GM21786 (cell line): ENCODE data around the gene CIART.
A peak's percentile ranks its signal among the peaks of the same experiment; 100 is the strongest.
"Not testable (repeated sequence)": the region's sequence is repeated elsewhere in the genome, so short reads cannot be mapped to it uniquely, and the experiment has no call there.

ENCODE experiments used
- ATAC-seq: cut with Tn5 transposase; IDR thresholded peaks from one replicate; pipeline ENCODE4 v1.9.1; 2021; ENCODE audit not compliant: unreplicated experiment

Gene CIART, protein sequence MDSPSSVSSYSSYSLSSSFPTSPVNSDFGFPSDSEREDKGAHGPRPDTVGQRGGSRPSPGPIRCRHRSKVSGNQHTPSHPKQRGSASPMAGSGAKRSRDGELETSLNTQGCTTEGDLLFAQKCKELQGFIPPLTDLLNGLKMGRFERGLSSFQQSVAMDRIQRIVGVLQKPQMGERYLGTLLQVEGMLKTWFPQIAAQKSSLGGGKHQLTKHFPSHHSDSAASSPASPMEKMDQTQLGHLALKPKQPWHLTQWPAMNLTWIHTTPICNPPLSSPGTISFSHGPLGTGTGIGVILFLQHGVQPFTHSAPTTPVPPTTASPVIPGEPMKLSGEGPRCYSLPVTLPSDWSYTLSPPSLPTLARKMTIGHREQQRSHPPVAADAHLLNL

GRCh38 chr1:150281758-150282557 lies at the start of gene CIART:
Gene CIART, plus strand, starts transcription at chr1:150282554. Its CDS starts 714 bp downstream, at chr1:150283268.
- ATAC-seq = peak; percentile 56

- ATAC-seq = not testable (repeated sequence)
These were observed 49.4 kb upstream of the CIART start for GRCh38 chr1:150232921-150233320.

- ATAC-seq = no peak
These were observed 48.7 kb upstream of the CIART start for GRCh38 chr1:150233359-150234308.

DNA sequence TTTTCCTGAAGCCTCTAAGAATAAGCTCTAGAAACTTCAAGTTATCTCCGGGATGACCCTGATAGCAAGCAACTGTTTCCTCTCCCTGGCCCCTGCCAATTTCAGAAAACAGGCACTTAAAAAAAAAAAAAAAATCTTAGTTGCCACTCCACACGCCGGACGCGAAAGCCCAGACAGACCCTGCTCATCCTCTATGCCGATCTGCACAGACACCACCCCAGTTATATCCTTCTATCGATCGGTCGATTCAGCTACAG lies 48.1 kb upstream of the CIART start:
- ATAC-seq = no peak

DNA sequence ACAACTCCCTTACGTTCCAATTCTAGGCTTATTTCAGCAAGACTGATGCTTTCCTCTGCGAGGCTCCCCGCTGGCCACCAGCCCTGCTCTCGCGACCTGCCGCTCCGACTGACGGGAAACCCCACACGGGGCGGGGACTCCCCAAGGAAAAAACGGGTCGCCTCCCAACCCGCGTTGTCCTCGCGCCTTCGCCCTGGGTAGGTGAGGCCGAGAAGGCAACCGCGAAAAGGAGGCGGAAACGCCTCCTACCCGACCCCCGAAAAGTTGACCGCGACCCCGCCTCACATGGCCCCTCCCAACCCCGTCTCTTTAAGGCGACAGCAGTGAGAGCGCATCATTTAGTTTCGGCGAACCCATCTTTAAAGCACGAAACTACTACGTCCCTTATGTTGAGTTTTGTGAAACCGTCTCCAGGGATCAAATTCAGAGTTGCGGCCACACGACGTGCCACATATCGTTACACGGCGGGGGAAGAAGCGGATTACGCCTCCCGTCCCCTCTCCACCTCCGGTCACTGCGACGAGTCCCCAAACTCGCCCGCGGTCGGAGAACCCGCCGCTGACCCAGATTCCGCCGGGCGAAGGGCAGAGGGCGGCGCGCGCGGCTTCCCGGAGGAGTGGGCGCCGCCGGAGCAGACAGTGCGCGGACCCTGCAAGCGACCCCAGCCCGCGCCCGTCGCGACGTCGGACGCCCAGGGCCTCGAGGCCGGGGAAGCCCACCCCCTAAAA lies 47.6 kb upstream of the CIART start:
- ATAC-seq = peak; percentile 47

DNA sequence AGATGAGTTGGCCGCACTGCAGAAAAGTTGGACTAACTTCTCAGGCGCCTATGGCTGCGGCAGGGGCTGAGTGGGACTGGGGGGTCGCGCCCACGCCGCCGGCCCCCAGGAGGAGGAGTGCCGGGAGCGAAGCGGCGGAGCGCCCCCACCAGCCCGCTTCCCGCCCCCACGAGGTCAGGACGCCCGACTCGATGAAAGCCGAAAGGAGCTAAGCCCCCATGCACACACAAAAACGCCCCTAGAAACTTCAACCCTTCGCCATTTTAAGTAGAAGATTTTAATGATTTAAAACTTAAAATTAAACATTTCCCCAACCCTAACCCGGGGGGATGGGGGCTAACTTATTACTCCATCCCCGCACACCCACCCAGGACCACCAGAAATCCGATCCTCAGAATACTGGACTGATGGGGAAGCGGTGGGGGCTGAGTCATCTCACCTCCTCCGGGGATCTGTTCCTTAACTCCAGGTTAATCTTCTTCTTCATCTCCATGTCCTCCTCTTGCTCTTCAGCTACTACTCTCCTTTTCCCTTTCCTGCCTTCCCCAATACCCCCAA lies 47.0 kb upstream of the CIART start:
- no peak for ATAC-seq

DNA sequence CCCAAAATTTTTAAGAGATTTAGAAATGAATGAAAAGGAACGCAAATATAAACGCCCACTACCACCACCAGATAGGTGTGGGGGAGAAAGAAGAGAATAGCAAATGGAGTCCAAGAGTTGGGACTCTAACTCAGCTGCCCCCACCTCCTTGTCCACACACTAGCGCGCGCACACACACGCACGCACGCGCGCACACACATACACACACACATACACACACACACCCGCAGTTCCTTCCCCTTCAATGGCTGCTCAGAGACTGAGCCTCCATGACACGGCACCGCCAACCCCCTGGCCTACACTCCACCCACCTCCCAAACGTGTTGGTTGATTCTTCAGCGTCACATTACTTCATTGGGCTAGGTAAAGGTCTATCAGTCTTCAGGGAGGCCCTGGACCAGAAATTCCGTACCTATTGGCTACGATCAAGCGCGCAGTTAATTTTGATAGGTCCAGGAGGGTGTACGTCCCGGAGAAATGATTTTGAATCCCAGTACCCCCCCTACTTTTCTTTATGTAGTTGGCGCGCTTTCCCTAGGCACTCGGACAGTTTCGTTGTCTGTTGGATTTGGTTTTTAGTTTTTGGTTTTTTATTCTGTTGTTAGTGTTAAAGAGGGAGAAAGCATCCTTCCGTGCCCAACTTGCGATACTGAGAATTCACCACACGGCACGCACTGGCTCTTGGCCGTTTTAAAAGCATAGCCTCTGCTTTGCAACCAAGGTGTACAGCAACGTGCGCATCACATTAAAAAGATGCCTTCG lies 46.3 kb upstream of the CIART start, which contains the start of gene ANP32E:
TSS of gene ANP32E (minus strand) at position 261 of the 762 bp plus-strand sequence. CDS start 326 bp downstream, outside the sequence.
- ATAC-seq = peak; percentile 83

GRCh38 chr1:150236614-150237100 lies 45.7 kb upstream of the CIART start:
- ATAC-seq = no peak

GRCh38 chr1:150237176-150237575 lies 45.2 kb upstream of the CIART start:
- not testable (repeated sequence) for ATAC-seq

- no peak for ATAC-seq
These were observed 44.6 kb upstream of the CIART start for GRCh38 chr1:150237746-150238145.

DNA sequence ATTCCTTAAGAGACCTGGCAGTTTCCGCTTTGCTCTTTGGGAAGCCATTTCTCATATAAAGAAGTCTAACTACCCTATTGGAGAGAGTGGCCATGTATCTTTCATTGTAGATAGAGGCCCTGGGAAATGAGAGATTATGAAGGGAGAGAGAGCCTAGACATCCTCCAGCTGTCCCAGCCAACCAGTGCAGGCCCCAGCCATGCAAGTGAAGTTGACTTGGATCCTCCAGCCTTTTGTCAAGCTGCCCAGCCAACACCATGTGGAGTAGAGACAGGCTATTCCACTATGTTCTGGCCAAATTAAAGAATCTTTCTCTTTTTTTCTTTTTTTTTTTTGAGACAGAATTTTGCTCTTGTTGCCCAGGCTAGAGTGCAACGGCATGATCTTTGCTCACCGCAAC lies 39.4 kb upstream of the CIART start:
- ATAC-seq = no peak

DNA sequence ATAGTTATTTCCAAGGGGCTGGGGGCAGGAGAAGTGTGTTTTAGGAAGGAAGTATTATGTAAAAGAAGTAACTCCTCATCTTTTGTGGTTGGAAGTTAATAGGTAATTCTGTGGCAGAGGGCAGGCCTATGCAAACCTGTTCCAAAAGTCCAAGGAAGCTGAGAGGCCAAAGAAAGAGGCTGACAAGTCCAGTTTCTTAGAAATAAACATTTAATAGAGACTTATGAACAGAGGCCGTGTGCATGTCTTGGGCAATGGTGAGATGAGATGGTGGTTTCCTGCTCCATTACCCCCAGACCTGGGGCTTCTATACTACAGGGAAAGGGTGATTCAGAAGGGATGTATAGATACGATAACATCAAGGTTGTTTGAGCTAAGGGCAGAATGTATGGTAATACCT lies 32.4 kb upstream of the CIART start:
- ATAC-seq = no peak

DNA sequence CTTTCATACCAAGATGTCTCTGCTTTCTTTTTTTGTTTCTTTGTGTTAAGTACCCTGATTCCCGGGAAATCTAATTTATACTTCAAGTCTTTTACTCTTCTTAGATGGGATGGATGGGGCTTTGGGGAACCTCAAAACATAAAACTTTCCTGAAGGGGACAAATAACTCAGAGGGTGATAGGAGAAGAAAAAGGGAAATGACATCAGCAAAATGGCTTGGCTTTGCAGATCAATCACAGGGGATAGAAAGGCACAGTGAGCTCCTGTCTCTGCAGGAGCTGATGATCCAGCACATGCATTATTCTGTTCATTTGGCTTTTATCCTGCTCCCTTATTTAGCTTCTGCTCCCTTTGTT lies 26.2 kb upstream of the CIART start:
- no peak for ATAC-seq

- ATAC-seq = no peak
These were observed 25.6 kb upstream of the CIART start for GRCh38 chr1:150256554-150257341.

DNA sequence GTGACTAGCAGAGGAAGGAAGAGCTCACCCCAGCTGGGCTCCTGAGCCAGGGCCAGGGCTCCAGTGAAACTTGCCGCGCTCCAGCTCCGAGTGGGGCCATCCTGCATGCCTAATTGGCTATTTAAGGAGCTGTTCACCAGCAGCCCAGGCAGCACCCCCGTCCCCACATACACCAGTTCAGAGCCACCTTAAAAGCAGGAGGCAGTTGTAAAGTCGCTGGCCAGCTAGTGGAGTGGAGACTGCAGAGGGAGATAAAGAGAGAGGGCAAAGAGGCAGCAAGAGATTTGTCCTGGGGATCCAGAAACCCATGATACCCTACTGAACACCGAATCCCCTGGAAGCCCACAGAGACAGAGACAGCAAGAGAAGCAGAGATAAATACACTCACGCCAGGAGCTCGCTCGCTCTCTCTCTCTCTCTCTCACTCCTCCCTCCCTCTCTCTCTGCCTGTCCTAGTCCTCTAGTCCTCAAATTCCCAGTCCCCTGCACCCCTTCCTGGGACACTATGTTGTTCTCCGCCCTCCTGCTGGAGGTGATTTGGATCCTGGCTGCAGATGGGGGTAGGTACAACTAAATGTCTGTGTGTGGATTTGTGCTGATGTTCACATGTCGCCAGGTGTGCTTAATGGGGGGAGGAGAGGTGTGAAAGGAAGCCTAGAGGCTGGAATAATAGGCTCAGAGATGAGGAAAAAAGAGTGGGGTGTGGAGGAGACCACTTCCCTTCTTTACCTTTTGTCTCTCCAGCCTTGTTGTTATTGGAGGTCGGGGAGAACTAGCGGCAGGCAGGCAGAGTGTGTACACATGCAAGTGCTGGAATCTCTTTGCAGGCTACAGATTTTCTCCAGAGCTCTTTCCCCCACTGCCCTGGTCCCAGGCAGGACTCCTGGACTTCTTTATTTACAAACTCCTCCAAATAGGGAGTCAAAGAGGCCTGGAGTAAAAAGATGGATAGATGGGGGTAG lies 24.4 kb upstream of the CIART start, which contains the start of gene CA14:
TSS of gene CA14 (plus strand) at position 151 of the 962 bp plus-strand sequence. CDS start at position 506, 355 bp downstream.
- ATAC-seq = no peak

DNA sequence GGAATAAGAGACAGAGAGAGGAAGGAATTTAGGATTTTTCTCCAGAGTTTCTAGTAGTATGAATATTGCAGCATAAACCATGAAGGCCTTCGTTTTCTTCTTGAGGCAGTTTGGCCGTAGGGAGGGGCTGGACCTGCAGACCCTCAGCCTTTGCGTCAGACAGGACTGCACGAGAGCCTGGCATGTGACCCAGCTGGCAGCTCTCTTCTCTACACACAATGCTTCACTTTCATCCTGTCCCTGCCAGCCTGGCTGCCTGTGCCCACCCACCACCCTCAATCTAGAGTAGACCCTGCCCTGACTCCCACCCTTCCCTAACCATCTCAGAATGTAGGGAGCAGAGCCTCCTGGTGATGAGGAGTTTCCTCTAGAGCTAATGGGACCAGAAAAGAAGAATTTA lies 23.1 kb upstream of the CIART start:
- ATAC-seq = no peak
